ENCODE results near the gene SKP1.
"Not testable (repeated sequence)": the region's sequence is repeated elsewhere in the genome, so short reads cannot be mapped to it uniquely, and the experiment has no call there.

The SKP1 gene

GRCh38 chr5:134177369-134178095 lies 782 bp upstream of the SKP1 start:
- no peak for DNase-seq

- DNase-seq = no peak
Measured at GRCh38 chr5:134175921-134176510, 734 bp downstream of the SKP1 start.

- DNase-seq = no peak
Measured at GRCh38 chr5:134174841-134175839, 1.6 kb downstream of the SKP1 start.

- no peak for DNase-seq
Measured at GRCh38 chr5:134171972-134172371, 4.8 kb downstream of the SKP1 start.

- no peak for DNase-seq
Measured at GRCh38 chr5:134162592-134162991, 14.2 kb downstream of the SKP1 start.

GRCh38 chr5:134161513-134162395 lies 15.0 kb downstream of the SKP1 start:
- DNase-seq = no peak

GRCh38 chr5:134153657-134154056 lies 23.1 kb downstream of the SKP1 start:
- DNase-seq = no peak

GRCh38 chr5:134153241-134153640 lies 23.5 kb downstream of the SKP1 start:
- no peak for DNase-seq

GRCh38 chr5:134152173-134152832 lies 24.4 kb downstream of the SKP1 start:
- DNase-seq = not testable (repeated sequence)

- DNase-seq = no peak
Measured at GRCh38 chr5:134151723-134152122, 25.0 kb downstream of the SKP1 start.

GRCh38 chr5:134149571-134150303 lies 27.0 kb downstream of the SKP1 start:
- DNase-seq = no peak

GRCh38 chr5:134148986-134149539 lies 27.7 kb downstream of the SKP1 start:
- no peak for DNase-seq

GRCh38 chr5:134148316-134148715 lies 28.4 kb downstream of the SKP1 start:
- no peak for DNase-seq

- DNase-seq = no peak
Measured at GRCh38 chr5:134146651-134147518, 29.9 kb downstream of the SKP1 start.

- DNase-seq = peak in 1 of 2 experiments; percentile 39
Measured at GRCh38 chr5:134145779-134146581, 30.8 kb downstream of the SKP1 start.

- DNase-seq = no peak
Measured at GRCh38 chr5:134145041-134145757, 31.6 kb downstream of the SKP1 start.

- no peak for DNase-seq
Measured at GRCh38 chr5:134143944-134144941, 32.5 kb downstream of the SKP1 start.
